NCI-H146 treated with DMSO at 0.1 percent for 48 hours (cell line): Measurements from ENCODE around the gene CREB5.
"Not testable (repeated sequence)": the region's sequence is repeated elsewhere in the genome, so short reads cannot be mapped to it uniquely, and the experiment has no call there.

Experiments
- DNase-seq: peaks from one replicate; lab custom pipeline; 2025; ENCODE audit not compliant: unreplicated experiment; lab: John Stamatoyannopoulos, UW

The CREB5 gene

GRCh38 chr7:28602282-28602681 lies 190.0 kb downstream of the CREB5 start:
- no peak for DNase-seq

GRCh38 chr7:28605427-28606085 lies 193.2 kb downstream of the CREB5 start:
- no peak for DNase-seq

GRCh38 chr7:28606421-28606820 lies 194.1 kb downstream of the CREB5 start:
- DNase-seq = no peak

- DNase-seq = no peak
Observed at GRCh38 chr7:28607855-28608193, 195.5 kb downstream of the CREB5 start.

- DNase-seq = no peak
Observed at GRCh38 chr7:28608237-28608656, 195.9 kb downstream of the CREB5 start.

- no peak for DNase-seq
Observed at GRCh38 chr7:28608731-28609130, 196.4 kb downstream of the CREB5 start.

GRCh38 chr7:28609608-28610007 lies 197.3 kb downstream of the CREB5 start:
- DNase-seq = no peak

GRCh38 chr7:28611399-28611897 lies 199.1 kb downstream of the CREB5 start:
- not testable (repeated sequence) for DNase-seq

- DNase-seq = no peak
Observed at GRCh38 chr7:28613262-28613661, 200.9 kb downstream of the CREB5 start.

GRCh38 chr7:28615091-28615490 lies 202.8 kb downstream of the CREB5 start:
- DNase-seq = no peak

- no peak for DNase-seq
Observed at GRCh38 chr7:28617308-28617880, 205.1 kb downstream of the CREB5 start.

- no peak for DNase-seq
Observed at GRCh38 chr7:28618383-28618782, 206.1 kb downstream of the CREB5 start.

- DNase-seq = no peak
Observed at GRCh38 chr7:28619256-28619655, 206.9 kb downstream of the CREB5 start.

- no peak for DNase-seq
Observed at GRCh38 chr7:28621369-28621841, 209.1 kb downstream of the CREB5 start.

- no peak for DNase-seq
Observed at GRCh38 chr7:28623105-28623730, 210.9 kb downstream of the CREB5 start.

- DNase-seq = peak; percentile 2
Observed at GRCh38 chr7:28623863-28624262, 211.5 kb downstream of the CREB5 start.

- no peak for DNase-seq
Observed at GRCh38 chr7:28625432-28625831, 213.1 kb downstream of the CREB5 start.

- no peak for DNase-seq
Observed at GRCh38 chr7:28626221-28626620, 213.9 kb downstream of the CREB5 start.

GRCh38 chr7:28626624-28627262 lies 214.4 kb downstream of the CREB5 start:
- DNase-seq = peak; percentile 2

GRCh38 chr7:28627263-28627653 lies 214.9 kb downstream of the CREB5 start:
- DNase-seq = no peak

GRCh38 chr7:28627896-28628295 lies 215.6 kb downstream of the CREB5 start:
- no peak for DNase-seq
